IMR-90 (cell line): ENCODE results near the gene CIBAR2. TPM values are rescaled to one million over a fixed set of nuclear protein-coding genes. Genes with fewer than 3 reads are reported as not detected.

Experiments used
- ATAC-seq: fragments of 200-7000 bp; cut with Tn5 transposase; 2 replicates; pipeline ENCODE4 v1.9.1; 2020; ENCODE audit warnings: low read depth, mild to moderate bottlenecking, moderate library complexity
- BruUV-seq: library from RNA; stranded (reverse); fragments of 400-500 nt; replicated peaks from 2 replicates; lab custom pipeline; 2021; lab: Mats Ljungman, UMichigan
- CTCF ChIA-PET: fragments of 300-600 bp; formaldehyde crosslinking; extraction: SDS; loops from one replicate; lab custom pipeline; 2021; ENCODE audit warnings: antibody characterized with exemption; lab: Yijun Ruan, JAX
- POLR2A ChIA-PET: fragments of 300-600 bp; sonication (Branson Sonifier 250); formaldehyde crosslinking; loops from one replicate; lab custom pipeline; 2022; ENCODE audit warnings: antibody characterized with exemption; ENCODE audit not compliant: unreplicated experiment; lab: Charles Lee
- DNase-seq: peaks from one replicate; pipeline ENCODE4 v3.0.0; 2013
- H2AFZ ChIP-seq: replicated peaks from 2 replicates; pipeline ENCODE3; 2013; ENCODE audit warnings: low read length, mild to moderate bottlenecking; ENCODE audit not compliant: poor library complexity
- H2AK5ac ChIP-seq: 2 replicates; pipeline ENCODE4 v1.6.1; 2013; ENCODE audit warnings: low read depth, low read length, inconsistent platforms
- H2AK9ac ChIP-seq: replicated peaks from 2 replicates; pipeline ENCODE3; 2013; ENCODE audit warnings: mild to moderate bottlenecking, low read depth, low read length, moderate library complexity; ENCODE audit not compliant: poor library complexity
- H2BK120ac ChIP-seq: 2 replicates; pipeline ENCODE4 v1.6.1; 2013; ENCODE audit warnings: low read depth, low read length, inconsistent platforms
- H2BK15ac ChIP-seq: 3 replicates; pipeline ENCODE4 v1.6.1; 2013; ENCODE audit warnings: low read depth, low read length, inconsistent platforms
- H2BK20ac ChIP-seq: 2 replicates; pipeline ENCODE4 v1.6.1; 2013; ENCODE audit warnings: low read depth, mild to moderate bottlenecking, inconsistent platforms, low read length, moderate library complexity
- H2BK5ac ChIP-seq: 2 replicates; pipeline ENCODE4 v1.6.1; 2013; ENCODE audit warnings: mild to moderate bottlenecking, low read depth, low read length, inconsistent platforms; ENCODE audit not compliant: poor library complexity, severe bottlenecking
- H3K14ac ChIP-seq: replicated peaks from 2 replicates; pipeline ENCODE4 v1.6.1; 2013; ENCODE audit warnings: low read depth, low read length, inconsistent platforms
- H3K18ac ChIP-seq: 2 replicates; pipeline ENCODE4 v1.6.1; 2013; ENCODE audit warnings: low read depth, low read length, control low read depth
- H3K23ac ChIP-seq: 2 replicates; pipeline ENCODE4 v1.6.1; 2013; ENCODE audit warnings: low read depth, low read length, inconsistent platforms
- H3K27ac ChIP-seq: 2 replicates; pipeline ENCODE4 v1.5.1; 2013; ENCODE audit warnings: mild to moderate bottlenecking, control low read depth, low read length; ENCODE audit not compliant: insufficient read depth
- H3K27me3 ChIP-seq: 2 replicates; pipeline ENCODE4 v1.6.1; 2013; ENCODE audit warnings: low read length; ENCODE audit not compliant: control insufficient read depth, insufficient read depth
- H3K36me3 ChIP-seq: 2 replicates; pipeline ENCODE4 v1.6.1; 2013; ENCODE audit warnings: low read length, mixed read lengths; ENCODE audit not compliant: control insufficient read depth, insufficient read depth
- H3K4ac ChIP-seq: 2 replicates; pipeline ENCODE4 v1.6.1; 2013; ENCODE audit warnings: low read depth, low read length, inconsistent platforms
- H3K4me1 ChIP-seq: 2 replicates; pipeline ENCODE4 v1.6.1; 2013; ENCODE audit warnings: low read length, mixed read lengths; ENCODE audit not compliant: control insufficient read depth, insufficient read depth
- H3K4me2 ChIP-seq: 2 replicates; pipeline ENCODE4 v1.6.1; 2013; ENCODE audit warnings: low read depth, mild to moderate bottlenecking, control low read depth, low read length, moderate library complexity
- H3K4me3 ChIP-seq: 2 replicates; pipeline ENCODE4 v1.5.1; 2013; ENCODE audit warnings: low read depth, mild to moderate bottlenecking, control low read depth, low read length, moderate library complexity; ENCODE audit not compliant: insufficient read depth
- H3K56ac ChIP-seq: 2 replicates; pipeline ENCODE4 v1.6.1; 2013; ENCODE audit warnings: low read length, inconsistent platforms; ENCODE audit not compliant: insufficient read depth; ENCODE audit errors: extremely low read depth
- H3K79me1 ChIP-seq, 2 experiments: 2 replicates each; pipeline ENCODE4 v1.6.1; 2013; ENCODE audit warnings: low read length in 2 of 2, inconsistent platforms in 1 of 2, low read depth in 1 of 2
- H3K9ac ChIP-seq: 2 replicates; pipeline ENCODE4 v1.6.1; 2013; ENCODE audit warnings: low read depth, low read length, control low read depth
- H3K9me1 ChIP-seq: 2 replicates; pipeline ENCODE4 v1.6.1; 2013; ENCODE audit warnings: low read length, inconsistent platforms; ENCODE audit not compliant: insufficient read depth
- H3K9me3 ChIP-seq: 2 replicates; pipeline ENCODE4 v1.6.1; 2013; ENCODE audit warnings: low read length; ENCODE audit not compliant: control insufficient read depth, insufficient read depth
- H4K20me1 ChIP-seq: 2 replicates; pipeline ENCODE4 v1.6.1; 2013; ENCODE audit warnings: low read length, inconsistent platforms; ENCODE audit not compliant: insufficient read depth
- H4K5ac ChIP-seq: 2 replicates; pipeline ENCODE4 v1.6.1; 2013; ENCODE audit warnings: mild to moderate bottlenecking, low read depth, low read length, control low read depth
- H4K8ac ChIP-seq, 2 experiments: 2 replicates each; pipeline ENCODE4 v1.6.1; 2013; ENCODE audit warnings: low read depth in 2 of 2, low read length in 2 of 2, control low read depth in 1 of 2, inconsistent platforms in 1 of 2
- H4K91ac ChIP-seq: 2 replicates; pipeline ENCODE4 v1.6.1; 2013; ENCODE audit warnings: low read depth, low read length, inconsistent platforms; ENCODE audit not compliant: insufficient read depth
- BHLHE40 ChIP-seq: fragments of 150-350 bp; IDR thresholded peaks from 2 replicates; pipeline ENCODE4 v1.6.1; 2016; ENCODE audit warnings: mild to moderate bottlenecking, low read depth, low read length
- CEBPB ChIP-seq: IDR thresholded peaks from 2 replicates; pipeline ENCODE4 v1.6.1; 2012; ENCODE audit warnings: low read depth, low read length, improper control_type of control experiment
- CHD1 ChIP-seq: IDR thresholded peaks from 2 replicates; pipeline ENCODE4 v1.6.1; 2012; ENCODE audit warnings: low read depth, low read length, improper control_type of control experiment
- CTCF ChIP-seq: conservative IDR thresholded peaks from 2 replicates; pipeline ENCODE4 v1.5.1; 2012; ENCODE audit warnings: mild to moderate bottlenecking, low read depth, low read length, improper control_type of control experiment
- ELK1 ChIP-seq: fragments of 150-350 bp; IDR thresholded peaks from 2 replicates; pipeline ENCODE4 v1.6.1; 2016; ENCODE audit warnings: low read depth, mild to moderate bottlenecking, low read length, moderate library complexity, borderline replicate concordance
- MAFK ChIP-seq: IDR thresholded peaks from 2 replicates; pipeline ENCODE4 v1.6.1; 2012; ENCODE audit warnings: low read depth, low read length, improper control_type of control experiment
- MAZ ChIP-seq: IDR thresholded peaks from 2 replicates; pipeline ENCODE4 v1.6.1; 2012; ENCODE audit warnings: low read depth, mild to moderate bottlenecking, low read length, improper control_type of control experiment, moderate library complexity, borderline replicate concordance
- RAD21 ChIP-seq: IDR thresholded peaks from 2 replicates; pipeline ENCODE4 v1.6.1; 2012; ENCODE audit warnings: low read length, improper control_type of control experiment
- SMC3 ChIP-seq: fragments of 150-350 bp; IDR thresholded peaks from 2 replicates; pipeline ENCODE4 v1.6.1; 2016; ENCODE audit warnings: low read depth, mild to moderate bottlenecking, antibody characterized with exemption, low read length, moderate library complexity
- WGBS, 2 experiments: methylation state at CpG; one replicate each; pipeline versions ENCODE4 v1.1.5 to v1.1.7; 2013; ENCODE audit warnings: missing lambda C conversion rate in 2 of 2; ENCODE audit not compliant: insufficient read length in 1 of 2; ENCODE audit errors: extremely low coverage in 2 of 2; 5-methylcytosine and 5-hydroxymethylcytosine counted together
- dilution Hi-C: fragments of 300-500 bp; cut with HindIII; formaldehyde crosslinking; loops from one replicate; pipeline ENCODE4 v1.14.3; 2018; ENCODE audit warnings: low sequenced_read_pairs; ENCODE audit not compliant: unreplicated experiment
- in situ Hi-C: fragments of 300-500 bp; cut with MboI; formaldehyde crosslinking; loops from 3 replicates; pipeline ENCODE4 v1.14.3; 2019; ENCODE audit warnings: low sequenced_read_pairs, inconsistent platforms, mixed read lengths
- intact Hi-C: fragments of 100-400 bp; cut with micrococcal nuclease; formaldehyde crosslinking; loops from 2 replicates; pipeline ENCODE4 v1.10.0; 2022
- polyA plus RNA-seq, 3 experiments: library from polyadenylated mRNA; depleted of rRNA; stranded (reverse); fragments of >200 nt; gene quantifications; 2 replicates each; pipeline ENCODE4 v1.2.3, GENCODE V29; 2012; ENCODE audit warnings: low replicate concordance in 1 of 3
- total RNA-seq: library from RNA; depleted of rRNA; stranded (reverse); fragments of >200 nt; gene quantifications from 2 replicates; pipeline ENCODE4 v1.2.3, GENCODE V29; 2012

The CIBAR2 gene
- total and polyA plus RNA-seq, 2 of the 4 experiments (the other 2 are of a cell fraction), result 0.18 to 0.24 TPM

- TF ChIP-seq ELK1, result no peak
These were observed 2.8 kb upstream of the CIBAR2 start (continued) for GRCh38 chr16:85114909-85115567.

GRCh38 chr16:85113913-85114312, 1.6 kb upstream of the CIBAR2 start:
- CTCF ChIA-PET, result interaction anchor here (0.8 to 1.4 kb wide), 2 partner anchors 58 to 135 kb away, joined by 3 to 13 read pairs; no protein-coding TSS in a partner anchor
- no peak overlapping the region for H3K23ac ChIP-seq
- H4K8ac ChIP-seq, result no peak overlapping the region
- no peak overlapping the region for H3K4me3 ChIP-seq
- POLR2A ChIA-PET, result no interaction called here
- no peaks in the 10 kb centered on the region for H3K27me3 ChIP-seq
- ATAC-seq (no peak), DNase-seq (no peak)
- H3K27ac ChIP-seq, result no peak overlapping the region
- H3K14ac ChIP-seq, result no peak overlapping the region
- no peak overlapping the region for H2BK20ac ChIP-seq
- no peak overlapping the region for H3K18ac ChIP-seq
- H2AK9ac ChIP-seq, result peak overlapping the region; percentile 28
- no peaks in the 10 kb centered on the region for H3K79me1 ChIP-seq
- no peak overlapping the region for H2BK5ac ChIP-seq
- H2AK5ac ChIP-seq, result peak overlapping the region; percentile 47; the same call in 1 of the 2 replicates
- no peak overlapping the region for H2BK15ac ChIP-seq
- no peak overlapping the region for H2BK120ac ChIP-seq
- no peak overlapping the region for H2AFZ ChIP-seq
- 52% methylated on average over 4 of the region's 14 CpGs; no CpG with 5 or more reads in 1 of the 2 experiments for WGBS, 2 experiments
- peaks cover 5% of the 10 kb centered on the region for H4K20me1 ChIP-seq
- no peaks in the 10 kb centered on the region for H3K9me1 ChIP-seq
- H4K91ac ChIP-seq, result no peak overlapping the region
- intact Hi-C loops (no loop called here), in situ Hi-C loops (loop anchor here (10.0 kb wide), 1 partner anchor 501 kb away; the partner anchor contains the start of gene GSE1), dilution Hi-C loops (no loop called here)
- TF ChIP-seq ELK1, result no peak
- TF ChIP-seq CTCF, result no peak
- no peak for TF ChIP-seq MAFK
- no peak for TF ChIP-seq CHD1
- TF ChIP-seq MAZ, result no peak
- no peak for TF ChIP-seq CEBPB
- TF ChIP-seq BHLHE40, result no peak
- no peak for TF ChIP-seq SMC3
- TF ChIP-seq RAD21, result no peak
- no peaks in the 10 kb centered on the region for H3K9me3 ChIP-seq
- no peak overlapping the region for H3K4ac ChIP-seq
- no peaks in the 10 kb centered on the region for H3K36me3 ChIP-seq
- H3K4me2 ChIP-seq, result no peak overlapping the region
- H3K4me1 ChIP-seq, result no peaks in the 10 kb centered on the region; the same call in 1 of the 2 replicates
- BruUV-seq, result no TSS peak
- no peak overlapping the region for H3K9ac ChIP-seq
- H4K5ac ChIP-seq, result no peak overlapping the region
- no peak overlapping the region for H3K56ac ChIP-seq
